HG02981 (cell line): ENCODE data around the gene MLLT11.
"Not testable (repeated sequence)": the region's sequence is repeated elsewhere in the genome, so short reads cannot be mapped to it uniquely, and the experiment has no call there.

Experiments
- ATAC-seq: cut with Tn5 transposase; IDR thresholded peaks from one replicate; pipeline ENCODE4 v1.9.1; 2021; ENCODE audit warnings: mild to moderate bottlenecking, moderate library complexity; ENCODE audit not compliant: unreplicated experiment

MLLT11 gene

GRCh38 chr1:151055581-151055980 lies 4.6 kb upstream of the MLLT11 start:
- no peak for ATAC-seq

GRCh38 chr1:151056149-151056548 lies 4.0 kb upstream of the MLLT11 start:
- ATAC-seq: no peak

- ATAC-seq: no peak
These were observed 1.5 kb upstream of the MLLT11 start for GRCh38 chr1:151058692-151059091.

GRCh38 chr1:151059109-151060006 lies 839 bp upstream of the MLLT11 start, which contains the start of gene CDC42SE1:
CDC42SE1 (minus strand) TSS chr1:151059622; CDS start chr1:151055730, 3,892 bp downstream.
- peak; percentile 77 for ATAC-seq

GRCh38 chr1:151060657-151061421 lies 642 bp downstream of the MLLT11 start:
- no peak for ATAC-seq

- no peak for ATAC-seq
These were observed 1.5 kb downstream of the MLLT11 start for GRCh38 chr1:151061704-151062103.

GRCh38 chr1:151062741-151063371 lies 2.7 kb downstream of the MLLT11 start:
- no peak for ATAC-seq

- ATAC-seq: no peak
These were observed 5.0 kb downstream of the MLLT11 start for GRCh38 chr1:151065089-151065645.

GRCh38 chr1:151067185-151067584 lies 7.0 kb downstream of the MLLT11 start:
- ATAC-seq: no peak

- no peak for ATAC-seq
These were observed 8.9 kb downstream of the MLLT11 start for GRCh38 chr1:151069103-151069486.

GRCh38 chr1:151070474-151071276 lies 10.5 kb downstream of the MLLT11 start, which contains the start of gene GABPB2:
GABPB2 (plus strand) TSS chr1:151070761; CDS start chr1:151088190, 17,429 bp downstream.
- peak; percentile 78 for ATAC-seq

GRCh38 chr1:151072224-151072623 lies 12.0 kb downstream of the MLLT11 start:
- ATAC-seq: no peak

GRCh38 chr1:151085953-151086559 lies 25.9 kb downstream of the MLLT11 start:
- no peak for ATAC-seq

- ATAC-seq: not testable (repeated sequence)
These were observed 37.2 kb downstream of the MLLT11 start for GRCh38 chr1:151097426-151097825.

GRCh38 chr1:151098126-151098525 lies 37.9 kb downstream of the MLLT11 start:
- ATAC-seq: no peak

- ATAC-seq: no peak
These were observed 44.4 kb downstream of the MLLT11 start for GRCh38 chr1:151104630-151105029.

- no peak for ATAC-seq
These were observed 46.7 kb downstream of the MLLT11 start for GRCh38 chr1:151106894-151107293.

- no peak for ATAC-seq
These were observed 48.1 kb downstream of the MLLT11 start for GRCh38 chr1:151108331-151108730.

- no peak for ATAC-seq
These were observed 53.7 kb downstream of the MLLT11 start for GRCh38 chr1:151113877-151114276.
